HG03108 (cell line): ENCODE results near the gene CA10.

Source experiments
- ATAC-seq: cut with Tn5 transposase; IDR thresholded peaks from one replicate; pipeline ENCODE4 v1.9.1; 2021; ENCODE audit warnings: moderate library complexity; ENCODE audit not compliant: unreplicated experiment

CA10 gene

DNA sequence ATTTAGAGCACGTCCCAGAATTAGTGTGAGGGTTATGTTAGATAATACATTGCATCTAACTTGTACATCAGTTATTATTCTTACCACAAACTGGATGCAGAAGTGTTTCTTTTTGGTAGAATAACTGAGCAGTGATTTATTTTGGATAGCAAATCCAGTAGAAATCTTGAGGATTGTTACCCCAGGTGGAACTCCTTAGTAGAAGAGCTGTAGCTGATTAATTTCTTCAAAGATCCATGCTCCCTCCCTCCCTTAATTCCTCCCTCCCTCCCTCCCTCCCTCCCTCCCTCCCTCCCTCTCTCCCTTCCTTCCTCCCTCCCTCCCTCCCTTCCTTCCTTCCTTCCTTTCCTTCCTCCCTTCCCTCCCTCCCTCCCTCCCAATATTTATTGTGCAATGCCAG, 337.7 kb downstream of the CA10 start:
- ATAC-seq = no peak

DNA sequence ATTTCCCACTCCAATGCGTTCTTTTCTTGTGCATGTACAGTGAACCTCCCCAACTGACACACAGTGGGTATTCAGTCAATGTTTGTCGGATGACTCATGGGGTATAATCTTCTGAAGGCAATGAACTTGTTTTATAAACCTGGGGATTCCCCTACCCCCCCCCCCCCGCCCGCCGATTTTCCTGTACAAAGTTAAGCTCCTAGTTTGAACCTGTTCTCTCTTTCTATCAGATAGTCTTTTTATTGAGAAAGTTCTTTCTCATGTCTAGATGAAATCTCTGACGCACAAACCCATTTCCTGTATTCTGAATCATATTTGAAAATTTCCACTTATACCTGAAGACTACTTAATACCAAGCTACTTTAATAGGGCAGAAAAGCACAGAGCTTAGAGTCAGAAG, 338.3 kb downstream of the CA10 start:
- no peak for ATAC-seq

DNA sequence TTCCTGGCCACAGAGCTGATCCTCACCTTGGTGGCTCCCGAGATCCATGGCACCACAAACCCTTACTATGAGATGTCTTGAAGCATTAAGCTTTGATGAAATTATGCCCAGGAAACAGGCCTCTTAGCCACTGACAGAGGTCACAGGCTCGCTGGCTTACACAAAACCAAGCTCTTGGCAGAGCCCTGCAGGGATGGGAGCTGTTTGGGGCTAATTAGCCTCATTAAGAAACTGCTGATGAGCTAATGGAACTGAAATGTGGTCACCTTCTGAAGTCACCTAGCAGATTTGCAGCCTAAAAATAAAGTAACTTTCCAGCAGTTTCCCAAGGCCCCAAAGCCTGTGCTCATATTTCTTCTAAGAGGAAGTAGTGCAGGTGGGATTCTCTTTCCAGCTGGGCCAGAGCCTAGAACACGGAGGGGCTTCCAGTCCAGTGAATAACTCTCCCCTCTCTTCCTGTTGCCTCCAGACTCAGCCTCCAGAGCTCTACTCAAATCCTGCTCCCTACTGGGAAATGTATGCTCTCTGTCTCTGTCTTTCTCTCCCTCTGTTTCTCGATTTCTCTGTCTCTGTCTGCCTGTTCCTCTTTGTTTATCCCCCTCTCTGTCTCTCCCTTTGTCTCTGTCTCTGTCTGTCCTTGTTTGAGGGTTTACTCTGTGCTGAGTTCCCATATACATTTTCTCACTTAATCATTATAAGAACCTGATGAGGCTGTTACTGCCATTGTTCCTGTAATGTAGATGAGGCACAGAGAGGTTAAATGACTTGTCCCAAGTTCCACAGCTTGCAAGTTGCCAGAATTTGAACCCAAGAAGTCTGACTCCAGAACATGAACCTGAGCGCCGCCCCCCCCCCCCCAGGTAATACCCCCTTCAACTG, 338.9 kb downstream of the CA10 start:
- no peak for ATAC-seq

DNA sequence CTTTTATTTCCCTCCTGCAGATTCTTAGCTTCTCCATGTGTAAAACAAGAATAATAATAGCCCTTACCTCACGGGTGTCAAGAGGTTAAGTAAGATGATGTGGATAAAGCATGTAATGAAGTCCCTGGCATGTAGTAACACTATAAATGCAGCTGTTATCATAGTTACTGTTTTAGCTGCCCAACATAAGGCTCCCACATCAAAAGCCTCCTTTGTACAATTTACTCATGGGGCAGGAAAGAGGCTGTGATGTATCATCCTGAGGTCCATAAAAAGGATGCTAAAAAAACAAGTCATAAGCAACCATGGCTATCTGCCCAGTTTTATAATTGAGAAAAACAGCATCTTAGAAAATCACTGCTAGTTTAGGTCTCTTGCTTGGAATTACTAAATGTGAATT, 339.7 kb downstream of the CA10 start:
- ATAC-seq = no peak

DNA sequence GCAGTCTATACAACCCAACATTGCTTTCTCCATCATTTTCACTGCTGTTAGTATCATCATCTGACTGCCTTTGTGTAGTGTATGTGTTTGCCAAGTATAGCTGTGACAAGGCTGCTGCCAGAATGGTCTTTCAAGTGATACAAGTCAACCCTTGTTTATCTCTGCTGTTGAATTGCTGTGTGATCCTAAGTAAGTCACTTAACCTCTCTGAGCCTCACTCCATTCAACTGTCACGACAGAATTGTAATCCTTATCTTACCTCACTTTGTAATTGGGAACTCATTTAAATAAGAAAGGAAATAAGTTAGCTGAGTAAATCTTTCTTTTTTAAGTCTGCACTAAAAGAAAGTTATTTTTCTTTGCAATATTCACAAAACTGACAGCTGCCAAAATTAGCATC, 340.6 kb downstream of the CA10 start:
- ATAC-seq = no peak

DNA sequence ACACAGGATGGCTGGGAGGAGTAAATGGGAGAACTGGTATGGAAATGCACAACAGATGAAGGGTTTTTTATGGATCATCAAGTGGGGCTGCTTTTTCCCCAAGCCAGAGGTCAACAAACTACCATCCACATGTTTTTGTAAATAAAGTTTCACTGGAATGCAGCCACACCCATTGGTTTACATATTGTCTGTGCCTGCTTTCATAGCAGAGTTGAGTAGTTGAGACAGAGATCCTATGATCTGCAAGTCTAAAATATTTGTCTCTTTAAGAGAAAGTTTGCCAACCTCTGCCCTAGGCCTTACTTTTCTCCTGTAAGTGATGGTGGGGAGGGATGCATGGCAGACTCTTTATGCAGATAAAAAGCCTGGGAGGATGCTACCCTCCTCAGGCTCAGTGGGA, 341.4 kb downstream of the CA10 start:
- ATAC-seq = no peak

DNA sequence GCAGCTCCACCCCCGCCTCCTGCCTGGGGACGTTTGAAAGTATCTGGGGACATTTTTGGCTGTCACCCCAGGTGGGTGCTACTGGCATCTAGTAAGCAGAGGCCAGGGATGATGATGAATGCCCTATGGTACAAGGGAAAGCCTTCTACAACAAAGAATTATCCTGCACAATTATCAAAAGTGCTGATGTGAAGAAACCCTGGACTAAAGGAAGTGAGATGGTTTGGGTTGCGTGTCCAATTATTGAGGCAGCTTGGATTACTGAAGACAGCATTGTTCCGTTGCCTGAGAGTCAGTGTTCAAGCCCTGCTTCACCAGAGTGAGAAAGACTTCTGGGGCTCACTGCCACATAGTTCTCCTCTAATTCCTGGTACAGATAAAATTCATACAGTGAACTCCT, 343.4 kb downstream of the CA10 start:
- ATAC-seq = no peak

DNA sequence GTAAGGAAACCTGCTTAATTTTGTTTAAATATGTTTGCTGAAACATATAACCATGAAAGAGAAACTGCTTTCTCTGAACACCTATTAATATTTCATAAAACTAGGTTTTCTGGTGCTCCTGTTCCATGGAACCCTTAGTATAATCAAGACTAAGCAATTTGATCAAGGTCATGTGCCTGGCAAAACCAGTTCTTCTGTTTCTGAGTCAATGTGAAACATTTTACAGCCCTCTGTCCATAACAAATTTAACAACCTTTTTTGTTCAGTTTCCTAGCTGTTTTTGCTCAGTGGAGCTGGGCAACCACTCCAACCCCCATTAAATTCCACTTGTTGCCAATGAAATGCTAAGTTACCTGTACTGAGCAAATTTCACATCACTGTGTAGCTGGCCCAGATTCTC, 344.0 kb downstream of the CA10 start:
- ATAC-seq = no peak

DNA sequence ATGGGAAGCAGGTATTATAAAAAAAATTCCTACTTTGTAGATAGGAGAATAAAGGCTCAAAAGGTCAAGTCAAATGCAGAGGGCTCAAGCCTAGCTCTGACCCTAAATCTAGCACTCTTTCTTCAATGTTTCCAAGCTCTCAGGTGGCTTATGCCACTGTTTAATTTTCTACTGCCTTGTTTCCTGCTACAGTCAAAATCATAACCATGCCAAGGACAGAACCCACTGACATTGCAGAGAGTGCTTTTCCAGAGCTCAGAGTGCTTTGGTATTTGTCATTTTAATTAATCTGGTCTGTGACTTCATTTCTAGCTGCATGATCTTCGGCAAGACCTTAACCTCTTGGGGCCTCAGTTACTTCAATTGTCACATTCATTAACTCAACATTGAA, 344.7 kb downstream of the CA10 start:
- ATAC-seq = no peak

DNA sequence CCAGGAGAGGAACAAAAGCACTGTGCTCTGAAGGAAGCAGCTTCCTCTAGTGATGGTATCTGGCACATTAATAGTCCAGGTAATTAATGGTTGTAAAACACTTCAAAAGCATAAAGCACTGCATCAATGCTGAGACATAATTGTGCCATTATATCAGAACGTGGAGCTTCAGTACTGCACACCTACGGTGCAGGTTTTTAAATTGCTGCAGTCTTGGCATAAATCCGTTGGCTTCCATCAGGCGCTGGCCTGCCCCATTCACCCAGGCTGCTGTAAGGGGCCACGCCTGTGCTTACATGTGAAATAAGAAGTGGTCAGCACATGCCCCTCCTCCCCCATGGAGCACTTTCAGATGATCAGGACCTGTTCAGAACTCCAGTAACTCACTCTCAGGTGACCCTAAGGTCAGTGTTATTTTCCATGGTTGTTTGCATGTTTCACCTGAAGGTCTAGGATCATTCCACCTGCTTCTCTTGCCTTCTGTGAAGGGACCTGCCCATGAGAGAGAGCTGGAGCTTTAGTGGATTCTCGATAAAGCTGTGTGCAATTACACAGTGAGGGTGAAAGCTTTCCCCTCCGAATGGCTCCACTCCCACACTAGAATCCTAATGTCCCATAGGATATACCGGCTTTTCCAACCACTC, 345.3 kb downstream of the CA10 start:
- no peak for ATAC-seq

DNA sequence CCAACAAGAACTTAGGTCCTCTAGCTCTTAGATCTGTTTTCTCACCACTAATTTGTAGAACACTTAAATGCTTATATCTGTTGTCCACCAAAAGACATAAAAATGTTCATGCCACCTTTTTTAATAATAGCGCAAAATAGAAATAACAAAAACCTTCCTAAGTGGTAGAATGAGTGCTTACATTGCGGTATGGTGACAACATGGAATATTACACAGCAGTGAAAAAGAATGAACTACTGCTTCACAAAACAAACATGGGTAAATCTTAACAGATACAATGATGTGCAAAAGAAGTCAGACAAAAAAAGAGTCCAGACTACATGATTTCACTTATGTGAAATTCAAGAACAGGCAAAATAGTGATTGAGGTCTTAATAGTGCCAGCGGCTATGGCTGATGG, 351.1 kb downstream of the CA10 start:
- no peak for ATAC-seq

DNA sequence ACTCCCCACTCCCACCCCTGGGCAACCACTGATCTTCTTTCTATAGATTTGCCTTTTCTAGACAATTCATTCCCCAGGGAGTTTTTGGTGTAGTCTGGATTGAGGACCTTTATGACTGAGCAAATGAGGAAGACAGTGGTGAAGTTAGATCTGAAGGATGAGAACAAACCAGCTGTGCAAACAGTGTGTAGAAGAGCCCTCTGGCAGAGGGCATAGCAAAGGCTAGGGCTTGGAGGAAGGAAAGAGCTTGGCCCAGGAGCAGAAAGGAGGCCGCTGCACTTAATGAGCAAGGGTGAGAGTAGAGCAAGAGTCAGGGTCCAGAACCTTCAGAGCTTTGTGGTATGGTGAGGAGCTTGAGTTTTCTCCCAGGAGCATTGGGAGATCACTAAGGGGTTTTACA, 352.7 kb downstream of the CA10 start:
- ATAC-seq = no peak

DNA sequence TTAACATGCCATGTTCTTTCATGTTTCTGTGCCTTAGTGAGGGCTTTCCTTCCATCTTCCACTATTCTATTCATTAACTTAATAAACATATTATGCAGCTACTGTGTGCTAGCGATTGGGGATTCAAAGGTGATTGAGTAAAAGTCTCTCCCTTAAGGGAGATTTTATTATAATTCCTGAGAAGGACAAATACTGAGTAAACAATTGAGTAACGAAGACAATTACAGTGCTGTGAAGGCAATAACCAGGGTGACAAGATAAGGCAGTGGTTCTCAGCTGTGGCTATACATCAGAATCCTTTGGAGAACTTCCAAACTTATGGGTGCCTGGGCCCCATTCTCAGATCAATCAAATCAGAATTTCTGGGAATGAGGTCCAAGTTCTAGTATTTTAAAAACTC, 353.3 kb downstream of the CA10 start:
- ATAC-seq = no peak

DNA sequence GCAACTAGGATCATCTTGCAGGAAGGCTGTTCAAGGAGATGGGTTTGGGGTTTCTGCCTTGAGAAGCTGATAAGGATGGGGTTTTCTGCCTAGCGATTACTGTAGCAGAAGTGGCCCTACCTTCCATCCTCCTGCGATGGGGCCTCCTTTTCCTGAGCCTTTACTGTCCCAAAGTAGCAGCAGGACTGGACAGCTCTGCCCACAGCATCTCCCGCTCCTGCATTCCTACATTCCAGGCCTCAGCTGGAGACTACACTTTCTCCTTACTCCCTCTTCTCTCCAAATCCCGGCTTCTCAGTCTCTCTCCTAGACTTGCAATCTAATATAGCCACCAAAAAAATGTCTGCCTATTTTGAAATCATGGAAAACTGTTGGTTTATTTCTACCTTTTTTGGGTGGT, 355.4 kb downstream of the CA10 start:
- ATAC-seq = no peak

DNA sequence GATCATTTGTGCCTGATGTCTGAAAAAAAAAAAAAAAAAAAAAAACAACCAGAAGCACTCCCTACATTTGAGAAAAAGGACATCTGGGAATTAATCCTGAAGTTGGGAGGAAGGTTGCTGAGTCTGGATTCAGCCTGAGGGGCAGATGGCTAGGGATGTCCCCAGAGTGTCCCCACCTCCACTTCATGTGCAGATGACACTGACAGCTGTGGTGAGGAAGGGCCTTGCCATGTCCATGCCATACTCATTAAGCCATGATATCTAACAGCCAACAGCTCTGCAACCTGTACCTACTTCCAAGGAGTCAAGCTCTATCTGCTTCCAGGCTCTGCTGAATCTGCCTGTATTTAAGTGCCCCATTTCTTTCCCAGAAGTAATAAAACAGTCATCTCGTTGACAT, 356.0 kb downstream of the CA10 start:
- ATAC-seq = no peak

DNA sequence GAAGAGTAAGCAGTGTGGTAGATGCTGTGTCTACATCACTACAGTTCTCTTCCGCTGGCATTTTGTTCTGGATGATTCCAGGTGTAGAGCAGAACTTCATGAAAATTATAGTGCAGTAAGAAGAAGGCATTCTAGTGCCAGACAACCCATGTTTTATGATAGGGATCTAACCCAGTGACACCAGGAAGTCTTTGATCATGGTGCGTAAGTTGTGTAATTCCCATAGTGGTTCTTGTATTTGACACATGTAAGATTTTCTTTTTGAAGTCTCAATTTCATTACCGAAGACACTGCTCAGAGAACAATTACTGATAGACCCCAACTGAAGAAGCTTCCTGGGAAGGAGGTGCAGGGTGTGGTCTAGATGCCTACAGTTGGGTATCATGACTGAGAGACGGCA, 356.9 kb downstream of the CA10 start:
- no peak for ATAC-seq

DNA sequence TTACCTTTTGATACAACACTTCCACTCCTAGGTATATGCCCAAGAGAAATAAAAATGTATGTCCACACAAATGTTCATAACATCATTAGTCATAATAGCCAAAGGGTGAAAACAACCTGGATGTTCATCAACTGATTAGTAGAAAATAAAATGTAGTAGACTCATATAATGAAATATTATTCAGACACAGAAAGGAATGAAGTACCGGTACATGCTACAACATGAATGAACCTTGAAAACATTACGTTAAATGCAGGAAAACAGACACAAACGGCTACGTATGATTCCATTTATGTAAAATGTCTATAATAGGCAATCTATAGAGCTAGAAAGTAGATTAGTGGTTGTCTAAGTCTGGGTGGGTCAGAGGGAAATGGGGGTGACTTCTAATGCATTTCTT, 358.5 kb downstream of the CA10 start:
- no peak for ATAC-seq

DNA sequence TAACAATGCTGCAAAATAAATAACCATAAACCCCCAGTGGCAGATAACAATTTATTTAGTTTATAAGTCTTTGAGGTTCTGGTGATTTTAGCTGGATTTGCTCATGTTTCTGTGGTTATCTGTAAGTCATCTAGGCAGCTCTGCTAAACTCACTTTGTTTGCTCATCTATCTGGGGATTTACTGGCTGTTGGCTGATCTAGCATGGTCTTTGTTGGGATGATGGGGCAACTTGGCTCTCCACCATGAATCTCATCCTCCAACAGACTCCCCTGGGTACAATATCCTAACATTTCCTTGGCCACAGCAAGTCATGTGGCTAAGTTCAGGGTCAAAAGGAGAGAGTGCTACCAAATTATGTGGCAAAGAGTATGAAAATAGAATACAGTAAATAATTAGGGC, 359.3 kb downstream of the CA10 start:
- no peak for ATAC-seq

DNA sequence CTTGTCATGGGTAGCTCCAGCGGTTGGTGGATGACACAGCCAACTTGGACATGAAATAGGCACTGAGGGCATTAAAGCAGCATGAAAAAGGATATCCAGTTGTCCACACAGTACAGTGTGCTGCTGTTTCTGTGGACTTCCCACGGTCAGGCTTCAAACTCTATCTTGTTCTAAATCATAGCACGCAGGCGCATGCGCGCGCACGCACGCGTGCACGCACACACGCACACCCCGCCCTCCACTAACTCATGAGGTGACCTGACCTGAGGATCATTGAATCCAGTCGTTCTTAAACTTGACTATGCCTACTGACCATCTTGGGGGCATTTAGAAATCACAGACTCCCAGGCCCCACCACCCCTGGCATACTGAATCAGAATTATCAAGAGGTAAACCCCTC, 361.4 kb downstream of the CA10 start:
- no peak for ATAC-seq

DNA sequence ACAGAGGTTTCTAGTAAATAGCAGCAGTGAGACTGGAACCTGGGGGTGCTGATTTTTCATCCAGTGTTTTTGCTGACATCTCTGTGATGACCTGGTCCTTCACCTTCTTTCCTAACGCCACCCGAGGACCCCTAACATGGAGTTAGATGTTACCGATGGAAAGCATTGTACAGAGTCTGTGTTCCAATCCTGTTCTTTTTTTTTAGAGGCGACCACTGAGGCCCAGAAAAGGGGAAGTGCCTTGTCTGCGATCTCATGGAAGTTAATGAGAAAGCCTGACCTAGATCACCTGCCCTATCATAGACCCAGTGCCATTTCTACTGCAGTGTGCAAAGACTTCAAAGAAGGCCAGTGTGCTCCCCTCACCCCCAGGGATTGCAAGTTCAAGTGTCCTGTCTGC, 362.5 kb downstream of the CA10 start:
- ATAC-seq = no peak

DNA sequence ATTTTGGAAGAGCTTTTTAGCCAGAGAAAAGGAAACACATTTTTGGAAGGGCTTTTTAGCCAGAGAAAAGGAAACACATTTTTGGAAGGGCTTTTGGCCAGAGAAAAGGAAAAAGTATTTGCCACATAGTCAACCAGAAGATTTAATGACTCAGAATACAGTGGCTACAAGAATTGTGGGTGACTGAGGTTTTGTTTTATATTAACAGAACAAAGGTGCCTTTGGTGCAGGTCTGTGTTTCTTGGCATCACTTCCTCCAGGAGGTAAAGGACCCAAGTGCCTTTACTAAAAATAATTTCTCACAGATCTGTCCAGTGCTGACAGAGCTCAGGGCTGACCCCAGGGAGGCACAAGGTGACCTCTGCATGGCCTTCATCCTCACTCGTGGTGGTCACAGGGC, 363.1 kb downstream of the CA10 start:
- no peak for ATAC-seq

DNA sequence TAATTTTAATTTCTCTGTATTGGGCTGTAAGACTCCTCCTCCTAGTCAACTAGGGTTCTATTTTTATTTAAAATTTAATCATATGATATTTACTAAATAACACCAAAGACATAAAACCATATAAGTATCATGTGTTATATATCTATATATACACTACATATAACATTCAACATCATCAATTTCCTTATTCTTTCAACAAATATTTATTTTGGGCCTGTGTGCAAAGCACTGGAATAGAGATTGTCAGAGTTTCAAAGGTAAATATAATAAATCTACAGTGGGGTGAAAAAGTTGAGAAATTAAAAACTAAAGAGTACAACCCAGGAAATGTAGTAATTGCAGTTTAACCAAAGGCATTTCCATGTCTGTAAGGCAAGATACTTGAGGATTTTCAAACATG, 364.0 kb downstream of the CA10 start:
- ATAC-seq = no peak

DNA sequence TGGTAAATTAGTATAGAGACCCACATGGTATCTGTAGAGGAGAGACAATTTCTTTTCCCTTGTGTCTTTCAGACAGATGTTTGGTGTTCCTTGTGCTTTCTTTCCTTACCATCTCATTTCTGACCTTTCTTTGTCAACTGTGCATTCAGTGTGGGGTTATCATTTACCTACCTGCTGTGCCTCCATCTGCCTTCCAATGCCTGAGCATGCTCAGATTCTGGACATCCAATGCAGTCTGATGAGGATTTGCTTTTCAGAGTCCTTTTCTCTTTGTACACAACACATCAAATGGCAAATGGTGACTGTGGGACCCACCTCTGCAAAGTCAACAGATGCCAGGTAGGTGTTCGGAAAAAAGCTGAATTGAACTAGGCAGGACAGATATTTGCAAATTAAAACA, 364.8 kb downstream of the CA10 start:
- ATAC-seq = no peak
